ENCODE results near the gene TBX22. TPM values are rescaled to one million over a fixed set of nuclear protein-coding genes. Genes with fewer than 3 reads are reported as not detected.
"Not testable (repeated sequence)": the region's sequence is repeated elsewhere in the genome, so short reads cannot be mapped to it uniquely, and the experiment has no call there.

Gene TBX22, protein sequence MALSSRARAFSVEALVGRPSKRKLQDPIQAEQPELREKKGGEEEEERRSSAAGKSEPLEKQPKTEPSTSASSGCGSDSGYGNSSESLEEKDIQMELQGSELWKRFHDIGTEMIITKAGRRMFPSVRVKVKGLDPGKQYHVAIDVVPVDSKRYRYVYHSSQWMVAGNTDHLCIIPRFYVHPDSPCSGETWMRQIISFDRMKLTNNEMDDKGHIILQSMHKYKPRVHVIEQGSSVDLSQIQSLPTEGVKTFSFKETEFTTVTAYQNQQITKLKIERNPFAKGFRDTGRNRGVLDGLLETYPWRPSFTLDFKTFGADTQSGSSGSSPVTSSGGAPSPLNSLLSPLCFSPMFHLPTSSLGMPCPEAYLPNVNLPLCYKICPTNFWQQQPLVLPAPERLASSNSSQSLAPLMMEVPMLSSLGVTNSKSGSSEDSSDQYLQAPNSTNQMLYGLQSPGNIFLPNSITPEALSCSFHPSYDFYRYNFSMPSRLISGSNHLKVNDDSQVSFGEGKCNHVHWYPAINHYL
- total RNA-seq: 0.21 TPM
- polyA plus RNA-seq: not detected

DNA sequence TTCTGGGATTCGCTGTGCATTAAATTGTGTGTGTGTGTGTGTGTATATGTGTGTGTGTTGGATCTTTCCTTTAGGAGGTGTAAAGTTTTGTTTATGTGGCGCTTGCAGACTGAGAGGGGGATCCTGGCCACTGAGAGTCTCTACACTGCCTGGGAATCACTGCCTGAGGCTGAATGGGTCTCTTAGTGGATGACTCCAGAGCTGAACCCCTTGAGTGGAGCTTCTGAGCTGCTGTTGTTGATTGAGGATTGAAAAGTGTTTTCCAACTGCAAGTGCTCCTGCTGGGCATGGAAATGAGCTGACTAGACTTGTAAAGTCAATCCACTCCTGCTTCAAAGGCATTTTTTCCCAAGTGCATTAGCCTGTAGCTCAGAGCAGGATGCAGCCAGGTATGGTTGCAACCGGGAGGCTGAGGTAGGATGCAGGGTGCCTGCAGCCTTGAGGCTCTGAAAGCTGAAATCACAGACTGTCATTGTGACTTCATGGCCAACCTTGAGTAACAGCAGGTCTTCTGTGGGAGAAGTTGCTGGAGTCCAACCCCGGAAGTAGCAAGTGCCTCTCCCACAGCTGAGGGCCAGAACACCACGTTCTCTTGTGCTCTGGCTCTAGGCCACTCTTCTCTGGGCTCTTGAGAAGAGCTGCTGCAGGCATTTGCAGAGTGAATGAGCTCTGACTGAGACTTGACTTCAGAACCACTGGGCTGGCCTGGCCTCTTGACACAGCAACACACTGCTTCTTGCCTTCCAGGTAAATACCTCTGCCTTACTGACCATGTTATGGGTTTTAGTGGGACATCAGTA lies at the start of gene TBX22:
TBX22 (plus strand) TSS at position 613 of the 800 bp plus-strand sequence. CDS start 7,517 bp downstream, outside the sequence.
- no peaks in the 10 kb centered on the region for H3K4me1 ChIP-seq (ENCODE audit: insufficient read depth)
- no peak within 1 kb of the TSS for H3K4me3 ChIP-seq (ENCODE audit: low read depth, low read length)
- 40% methylated on average over 5 of the region's 5 CpGs for WGBS
- H3K27ac ChIP-seq (ENCODE audit: low read depth): no peak within 1 kb of the TSS
- no peak for DNase-seq (ENCODE audit: extremely low spot score)
- H3K36me3 ChIP-seq (ENCODE audit: insufficient read depth): no peaks in the 10 kb centered on the region

DNA sequence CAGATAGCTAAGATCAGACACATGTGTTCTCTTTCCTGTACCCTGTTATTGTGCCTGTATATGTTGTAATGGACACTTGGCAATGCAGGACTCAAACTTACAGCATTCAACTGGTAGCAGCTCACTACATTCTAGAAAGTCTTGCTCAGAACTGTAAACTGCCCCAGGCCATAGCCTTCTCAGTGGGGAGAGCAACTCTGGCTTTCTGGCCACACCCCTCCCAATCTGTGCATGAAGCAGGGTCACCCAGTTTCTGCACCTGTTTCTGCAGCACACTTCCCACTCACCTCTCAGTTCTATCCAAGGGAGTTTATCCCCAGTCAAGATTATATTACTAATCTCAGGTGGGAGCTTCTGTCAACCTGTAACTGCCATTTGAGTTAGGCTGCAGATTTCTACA lies 38.9 kb upstream of the TBX22 start:
- Histone ChIP-seq H3K4me3 (ENCODE audit: low read depth, low read length) (no peak overlapping the region), H3K36me3 (ENCODE audit: insufficient read depth) (no peaks in the 10 kb centered on the region), H3K27ac (ENCODE audit: low read depth) (no peak overlapping the region), H3K4me1 (ENCODE audit: insufficient read depth) (no peaks in the 10 kb centered on the region)
- DNase-seq (ENCODE audit: extremely low spot score): no peak

DNA sequence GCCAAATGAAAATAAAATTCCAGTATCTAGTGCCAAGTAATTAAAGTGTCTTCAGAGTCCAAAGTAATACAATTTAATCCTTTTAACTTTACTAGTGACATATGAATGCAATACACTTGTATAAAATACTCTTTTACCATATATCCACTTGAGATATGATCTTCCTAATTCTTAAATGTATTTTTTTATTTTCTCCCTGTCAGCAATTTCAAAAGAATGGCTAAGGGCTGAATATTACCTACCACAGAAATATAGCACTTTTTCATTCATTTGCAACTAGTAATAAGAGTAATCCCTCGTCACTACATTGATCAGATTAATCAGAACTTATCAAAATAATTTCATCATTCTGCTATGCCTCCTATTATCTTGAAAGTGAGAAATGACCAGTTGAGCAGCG lies 10.1 kb upstream of the TBX22 start:
- Histone ChIP-seq H3K27ac (ENCODE audit: low read depth) (no peak overlapping the region), H3K4me3 (ENCODE audit: low read depth, low read length) (no peak overlapping the region), H3K36me3 (ENCODE audit: insufficient read depth) (no peaks in the 10 kb centered on the region), H3K4me1 (ENCODE audit: insufficient read depth) (no peaks in the 10 kb centered on the region)
- 62% methylated on average over 2 of the region's 2 CpGs for WGBS
- no peak for DNase-seq (ENCODE audit: extremely low spot score)

DNA sequence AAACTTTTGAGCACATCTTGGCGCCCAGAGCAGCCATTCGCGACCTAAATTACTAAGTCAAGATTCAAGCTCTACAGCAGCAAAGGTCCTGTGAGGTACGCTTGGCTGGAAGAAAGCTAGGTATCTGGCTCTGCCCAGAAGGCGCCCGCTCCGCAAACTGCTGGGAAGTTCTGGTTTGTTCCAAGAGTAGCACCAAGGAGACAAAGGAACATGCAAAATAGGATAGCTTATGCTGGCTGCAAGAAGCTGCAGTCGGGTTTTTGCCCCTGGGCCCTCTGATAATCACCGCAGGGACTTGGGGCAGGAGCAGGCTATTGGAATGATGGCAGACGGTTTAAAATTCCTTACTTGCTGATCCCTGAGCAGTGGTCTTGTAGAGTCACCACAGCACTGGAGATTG lies 3.0 kb upstream of the TBX22 start:
- Histone ChIP-seq H3K27ac (ENCODE audit: low read depth) (no peak overlapping the region), H3K36me3 (ENCODE audit: insufficient read depth) (no peaks in the 10 kb centered on the region), H3K4me1 (ENCODE audit: insufficient read depth) (no peaks in the 10 kb centered on the region), H3K4me3 (ENCODE audit: low read depth, low read length) (no peak overlapping the region)
- WGBS: 81% methylated on average over 10 of the region's 10 CpGs
- DNase-seq (ENCODE audit: extremely low spot score): no peak

DNA sequence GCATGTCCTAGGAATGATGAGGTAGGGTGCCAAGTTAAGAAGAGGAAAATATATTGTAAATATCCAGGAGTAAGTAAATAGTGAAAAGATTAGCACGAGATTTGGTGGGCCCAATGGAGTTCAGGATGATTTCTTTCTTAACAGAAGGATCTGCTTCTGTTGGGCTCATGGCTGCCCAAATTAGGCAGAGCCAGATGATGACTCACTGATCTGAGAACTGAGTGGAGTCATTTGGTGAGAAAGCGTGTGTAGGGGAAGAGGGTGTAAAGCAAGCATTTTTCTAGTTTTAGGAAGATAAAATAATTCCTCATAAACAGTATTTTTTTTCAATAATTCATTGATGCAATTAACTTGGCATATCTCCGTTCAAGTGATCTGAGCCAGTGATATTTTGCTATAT lies 1.6 kb downstream of the TBX22 start:
- WGBS: 75% methylated on average over 3 of the region's 3 CpGs
- H3K36me3 ChIP-seq (ENCODE audit: insufficient read depth): no peaks in the 10 kb centered on the region
- no peak for DNase-seq (ENCODE audit: extremely low spot score)

DNA sequence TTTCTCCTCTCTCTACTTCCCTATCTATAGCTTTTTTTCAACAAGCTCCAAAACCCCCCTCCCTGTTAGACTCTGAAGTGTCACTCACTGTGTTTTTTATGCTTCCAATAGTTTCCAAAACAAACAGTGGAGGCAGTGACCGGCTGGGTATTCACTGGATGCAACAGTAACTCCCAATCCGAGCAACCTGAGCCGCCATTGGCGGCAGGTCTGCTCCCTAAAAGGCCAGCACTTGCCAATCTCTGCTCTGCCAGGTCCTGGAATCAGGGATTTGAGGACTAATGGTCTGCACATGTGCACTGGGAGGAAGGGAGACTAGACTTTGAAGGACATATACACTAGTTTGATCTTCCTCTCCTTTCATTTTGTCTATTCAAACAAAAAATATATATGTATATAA lies 7.1 kb downstream of the TBX22 start:
- 7% methylated on average over 4 of the region's 4 CpGs for WGBS
- no peak for DNase-seq (ENCODE audit: extremely low spot score)
- H3K27ac ChIP-seq (ENCODE audit: low read depth): no peak overlapping the region
- no peaks in the 10 kb centered on the region for H3K36me3 ChIP-seq (ENCODE audit: insufficient read depth)
- no peaks in the 10 kb centered on the region for H3K4me1 ChIP-seq (ENCODE audit: insufficient read depth)
- no peak overlapping the region for H3K4me3 ChIP-seq (ENCODE audit: low read depth, low read length)

More for the DNA sequence above, 1.6 kb downstream of the TBX22 start:
- Histone ChIP-seq H3K4me1 (ENCODE audit: insufficient read depth) (no peaks in the 10 kb centered on the region), H3K4me3 (ENCODE audit: low read depth, low read length) (no peak overlapping the region), H3K27ac (ENCODE audit: low read depth) (no peak overlapping the region)

DNA sequence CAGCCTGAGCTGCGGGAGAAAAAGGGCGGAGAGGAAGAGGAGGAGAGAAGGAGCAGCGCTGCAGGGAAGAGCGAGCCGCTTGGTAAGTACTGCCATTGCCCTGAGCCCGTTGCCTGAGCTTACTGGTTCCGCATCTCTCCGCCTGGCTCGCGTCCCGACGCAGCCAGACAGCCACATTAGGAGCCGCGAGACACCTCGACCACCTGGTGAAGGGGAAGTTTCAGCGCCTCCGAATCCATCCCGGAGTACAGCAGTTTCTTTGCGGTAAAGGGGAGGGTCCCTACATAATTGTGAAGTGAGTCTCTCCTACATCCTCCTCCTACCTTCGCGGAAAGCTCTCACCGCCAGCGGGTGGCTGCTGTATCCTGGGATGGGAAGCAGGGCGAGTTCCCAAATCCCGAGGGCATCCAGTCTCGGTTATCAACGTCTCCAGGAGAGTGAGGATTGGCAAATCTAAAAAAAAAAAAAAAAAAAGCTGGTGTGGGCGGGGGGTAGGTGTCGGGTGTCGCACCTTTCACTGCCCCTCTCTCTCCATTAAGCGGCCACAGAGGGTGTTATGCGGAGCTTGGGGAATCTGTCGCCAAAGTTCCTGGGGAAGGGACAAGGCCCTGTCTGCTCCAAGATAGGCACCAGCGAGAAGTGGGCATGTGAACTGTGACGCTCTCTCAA lies 7.9 kb downstream of the TBX22 start:
- 1% methylated on average over 35 of the region's 35 CpGs for WGBS
- no peak overlapping the region for H3K27ac ChIP-seq (ENCODE audit: low read depth)

DNA sequence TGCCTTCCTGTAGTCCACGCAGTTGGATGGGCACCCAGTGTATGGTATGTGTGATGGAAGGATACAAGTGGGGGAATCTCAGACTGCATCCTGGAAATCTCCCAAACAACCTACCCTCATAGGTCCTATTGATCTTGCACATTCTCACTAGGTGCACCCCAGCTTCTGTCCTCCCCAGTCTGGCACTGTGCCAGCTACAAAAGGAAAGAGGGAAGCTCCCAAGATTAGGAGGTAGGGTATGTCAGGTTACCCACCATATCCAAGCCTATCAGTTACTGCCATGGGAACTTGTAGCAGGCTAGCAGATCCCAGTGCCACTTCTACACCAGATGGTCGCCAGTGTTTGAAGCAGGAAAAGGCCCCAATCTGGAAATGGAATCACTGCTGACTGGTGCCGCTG lies 11.6 kb downstream of the TBX22 start:
- Histone ChIP-seq H3K4me3 (ENCODE audit: low read depth, low read length) (no peak overlapping the region), H3K27ac (ENCODE audit: low read depth) (no peak overlapping the region), H3K36me3 (ENCODE audit: insufficient read depth) (no peaks in the 10 kb centered on the region), H3K4me1 (ENCODE audit: insufficient read depth) (no peaks in the 10 kb centered on the region)
- no peak for DNase-seq (ENCODE audit: extremely low spot score)
- 86% methylated on average over 3 of the region's 3 CpGs for WGBS

More for the DNA sequence above, 7.9 kb downstream of the TBX22 start:
- no peak overlapping the region for H3K4me3 ChIP-seq (ENCODE audit: low read depth, low read length)
- no peaks in the 10 kb centered on the region for H3K36me3 ChIP-seq (ENCODE audit: insufficient read depth)
- DNase-seq (ENCODE audit: extremely low spot score): no peak
- no peaks in the 10 kb centered on the region for H3K4me1 ChIP-seq (ENCODE audit: insufficient read depth)

DNA sequence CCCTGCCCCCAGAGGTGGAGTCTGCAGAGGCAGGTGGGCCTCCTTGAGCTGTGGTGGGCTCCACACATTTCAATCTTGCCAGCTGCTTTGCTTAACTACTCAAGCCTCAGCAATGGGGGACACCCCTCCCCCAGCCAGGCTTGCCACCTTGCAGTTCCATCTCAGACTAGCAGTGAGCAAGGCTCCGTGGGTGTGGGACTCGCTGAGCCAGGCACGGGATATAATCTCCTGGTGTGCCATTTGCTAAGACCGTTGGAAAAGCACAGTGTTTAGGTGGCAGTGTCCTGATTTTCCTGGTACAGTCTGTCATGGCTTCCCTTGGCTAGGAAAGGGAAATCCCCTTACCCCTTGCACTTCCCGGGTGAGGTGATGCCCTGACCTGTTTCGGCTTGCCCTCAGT lies 51.6 kb downstream of the TBX22 start:
- H3K4me3 ChIP-seq (ENCODE audit: low read depth, low read length); DNase-seq (ENCODE audit: extremely low spot score); H3K27ac ChIP-seq (ENCODE audit: low read depth); H3K4me1 ChIP-seq (ENCODE audit: insufficient read depth); H3K36me3 ChIP-seq (ENCODE audit: insufficient read depth): not testable (repeated sequence)
- 78% methylated on average over 6 of the region's 6 CpGs for WGBS

DNA sequence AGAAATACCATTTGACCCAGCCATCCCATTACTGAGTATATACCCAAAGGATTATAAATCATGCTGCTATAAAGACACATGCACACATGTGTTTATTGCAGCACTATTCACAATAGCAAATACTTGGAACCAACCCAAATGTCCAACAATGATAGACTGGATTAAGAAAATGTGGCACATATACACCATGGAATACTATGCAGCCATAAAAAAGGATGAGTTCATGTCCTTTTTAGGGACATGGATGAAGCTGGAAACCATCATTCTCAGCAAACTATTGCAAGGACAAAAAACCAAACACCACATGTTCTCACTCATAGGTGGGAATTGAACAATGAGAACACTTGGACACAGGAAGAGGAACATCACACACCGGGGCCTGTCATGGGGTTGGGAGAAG lies 61.1 kb downstream of the TBX22 start:
- 100% methylated on average over 1 of the region's 1 CpG for WGBS
- not testable (repeated sequence) for DNase-seq (ENCODE audit: extremely low spot score); H3K27ac ChIP-seq (ENCODE audit: low read depth); H3K4me3 ChIP-seq (ENCODE audit: low read depth, low read length); H3K36me3 ChIP-seq (ENCODE audit: insufficient read depth); H3K4me1 ChIP-seq (ENCODE audit: insufficient read depth)

Data from urinary bladder (tissue), 4 donors.